Islet precursor cell (in vitro differentiated cells): ENCODE measurements around the gene MCTP1.

Experiments used
- DNase-seq: peaks from one replicate; pipeline ENCODE4 v3.0.0-alpha.2; 2018

Gene MCTP1

GRCh38 chr5:94916619-94917018 is 368.3 kb downstream of the MCTP1 start:
- DNase-seq = no peak

- no peak for DNase-seq
These were observed 373.6 kb downstream of the MCTP1 start for GRCh38 chr5:94911276-94911675.

GRCh38 chr5:94910721-94911120 is 374.2 kb downstream of the MCTP1 start:
- no peak for DNase-seq

- no peak for DNase-seq
These were observed 375.9 kb downstream of the MCTP1 start for GRCh38 chr5:94908889-94909480.

- no peak for DNase-seq
These were observed 378.1 kb downstream of the MCTP1 start for GRCh38 chr5:94906750-94907149.

GRCh38 chr5:94903726-94904125 is 381.2 kb downstream of the MCTP1 start:
- DNase-seq = no peak

GRCh38 chr5:94901191-94901979 is 383.5 kb downstream of the MCTP1 start:
- no peak for DNase-seq

- DNase-seq = no peak
These were observed 384.8 kb downstream of the MCTP1 start for GRCh38 chr5:94900006-94900505.

GRCh38 chr5:94893412-94894135 is 391.3 kb downstream of the MCTP1 start:
- DNase-seq = no peak

GRCh38 chr5:94891972-94892371 is 392.9 kb downstream of the MCTP1 start:
- DNase-seq = no peak

GRCh38 chr5:94891565-94891964 is 393.3 kb downstream of the MCTP1 start:
- no peak for DNase-seq

GRCh38 chr5:94890907-94891306 is 394.0 kb downstream of the MCTP1 start:
- no peak for DNase-seq

GRCh38 chr5:94888674-94889073 is 396.2 kb downstream of the MCTP1 start:
- no peak for DNase-seq

GRCh38 chr5:94885931-94886330 is 399.0 kb downstream of the MCTP1 start:
- no peak for DNase-seq

GRCh38 chr5:94884311-94884710 is 400.6 kb downstream of the MCTP1 start:
- DNase-seq = no peak

- no peak for DNase-seq
These were observed 412.4 kb downstream of the MCTP1 start for GRCh38 chr5:94872526-94872925.

GRCh38 chr5:94870511-94871183 is 414.2 kb downstream of the MCTP1 start:
- no peak for DNase-seq

GRCh38 chr5:94869921-94870320 is 415.0 kb downstream of the MCTP1 start:
- no peak for DNase-seq

- DNase-seq = no peak
These were observed 420.9 kb downstream of the MCTP1 start for GRCh38 chr5:94863951-94864350.

GRCh38 chr5:94857111-94857510 is 427.8 kb downstream of the MCTP1 start:
- no peak for DNase-seq

GRCh38 chr5:94856257-94856800 is 428.6 kb downstream of the MCTP1 start:
- DNase-seq = no peak

GRCh38 chr5:94855543-94855942 is 429.4 kb downstream of the MCTP1 start:
- no peak for DNase-seq

GRCh38 chr5:94853120-94853519 is 431.8 kb downstream of the MCTP1 start:
- DNase-seq = no peak
